GM12864 (cell line): ENCODE results near the gene CEP63.

Experiments
- DNase-seq: peaks from one replicate; pipeline ENCODE4 v3.0.0-alpha.2; 2011; ENCODE audit warnings: low read depth
- H3K4me3 ChIP-seq: 2 replicates; pipeline ENCODE4 v1.5.1; 2011; ENCODE audit warnings: mild to moderate bottlenecking, low read depth, low read length, control low read depth
- CTCF ChIP-seq: IDR thresholded peaks from 2 replicates; pipeline ENCODE4 v1.5.1; 2011; ENCODE audit warnings: low read depth, mild to moderate bottlenecking, moderate library complexity, low read length, control low read depth, inconsistent platforms; ENCODE audit errors: missing control alignments

CEP63 gene

GRCh38 chr3:134527037-134527436, 41.2 kb downstream of the CEP63 start:
- no peak overlapping the region for H3K4me3 ChIP-seq
- peak; percentile 53 for TF ChIP-seq CTCF
- DNase-seq = no peak

DNA sequence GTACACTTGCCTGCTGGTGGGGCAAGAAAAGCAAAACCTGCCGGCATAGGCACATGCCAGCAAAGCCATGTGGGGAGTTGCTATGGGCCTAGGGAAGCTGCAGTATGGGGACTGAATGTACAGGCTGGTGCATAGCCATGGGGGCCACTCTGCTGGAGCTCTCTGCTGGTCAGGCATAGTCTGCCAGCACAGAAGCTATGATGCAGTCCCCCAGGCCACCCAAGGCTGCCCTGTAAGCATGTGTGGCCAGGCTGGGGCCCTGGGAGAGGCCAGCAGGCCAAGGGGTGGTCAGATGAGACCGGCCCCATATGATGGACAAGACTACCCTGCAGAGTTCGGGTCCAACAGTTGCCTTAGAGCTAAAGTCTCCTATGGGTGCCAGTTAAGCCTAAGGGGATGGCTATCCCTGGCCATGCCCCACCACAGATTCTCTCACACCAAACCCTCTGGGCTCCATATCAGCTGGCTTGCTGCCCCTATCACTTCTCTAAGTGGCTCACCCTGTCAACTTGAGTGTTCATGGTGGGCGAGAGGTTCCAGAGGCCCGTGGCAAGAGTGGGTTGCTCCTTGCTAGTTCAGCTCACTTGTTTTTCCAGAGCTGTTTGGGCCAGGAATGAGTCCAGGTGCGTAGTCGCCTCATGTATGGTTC, 41.8 kb downstream of the CEP63 start:
- no peak for DNase-seq
- TF ChIP-seq CTCF = no peak
- H3K4me3 ChIP-seq = no peak overlapping the region

DNA sequence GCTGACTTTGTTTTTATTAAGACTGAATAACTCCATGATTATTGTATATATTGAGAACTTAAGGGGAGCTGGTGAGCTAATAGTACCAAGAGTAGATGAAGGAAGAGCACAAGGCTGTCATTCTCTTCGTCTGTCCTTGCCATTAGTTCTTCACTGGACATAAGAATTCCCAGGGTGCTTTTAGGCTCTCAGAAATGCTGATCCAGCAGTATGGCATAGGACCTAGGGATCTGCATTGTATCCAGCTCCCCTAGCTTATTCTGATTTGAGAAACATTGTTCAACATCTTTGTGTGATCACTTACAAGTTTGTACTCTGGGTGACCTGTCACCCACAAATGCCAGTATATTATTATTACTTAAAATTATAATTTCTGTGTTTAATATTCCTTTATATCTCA, 47.6 kb downstream of the CEP63 start:
- no peak for DNase-seq
- no peak for TF ChIP-seq CTCF
- no peak overlapping the region for H3K4me3 ChIP-seq

- TF ChIP-seq CTCF = no peak
- no peak for DNase-seq
- no peak overlapping the region for H3K4me3 ChIP-seq
Measured at GRCh38 chr3:134535186-134535970, 49.5 kb downstream of the CEP63 start.

DNA sequence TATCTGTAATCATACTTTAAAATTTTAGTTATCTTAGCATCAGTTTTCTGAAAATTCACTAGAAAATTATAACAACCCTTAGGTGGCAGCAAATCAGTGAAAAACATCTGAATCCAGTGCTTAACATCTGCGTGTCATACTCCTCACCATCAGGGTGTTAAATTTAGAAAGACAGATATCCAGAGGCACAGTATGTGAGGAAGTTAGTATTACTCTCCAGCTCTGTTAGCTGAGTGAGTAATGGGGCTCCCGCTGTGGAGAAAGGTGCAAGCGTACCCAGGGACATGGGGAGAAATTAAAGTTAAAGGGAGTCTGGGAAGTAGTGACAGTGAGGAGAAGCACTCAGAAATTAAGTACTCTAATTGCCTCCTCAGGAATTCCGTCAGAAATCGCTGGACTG, 50.9 kb downstream of the CEP63 start:
- TF ChIP-seq CTCF = no peak
- H3K4me3 ChIP-seq = no peak overlapping the region
- no peak for DNase-seq

DNA sequence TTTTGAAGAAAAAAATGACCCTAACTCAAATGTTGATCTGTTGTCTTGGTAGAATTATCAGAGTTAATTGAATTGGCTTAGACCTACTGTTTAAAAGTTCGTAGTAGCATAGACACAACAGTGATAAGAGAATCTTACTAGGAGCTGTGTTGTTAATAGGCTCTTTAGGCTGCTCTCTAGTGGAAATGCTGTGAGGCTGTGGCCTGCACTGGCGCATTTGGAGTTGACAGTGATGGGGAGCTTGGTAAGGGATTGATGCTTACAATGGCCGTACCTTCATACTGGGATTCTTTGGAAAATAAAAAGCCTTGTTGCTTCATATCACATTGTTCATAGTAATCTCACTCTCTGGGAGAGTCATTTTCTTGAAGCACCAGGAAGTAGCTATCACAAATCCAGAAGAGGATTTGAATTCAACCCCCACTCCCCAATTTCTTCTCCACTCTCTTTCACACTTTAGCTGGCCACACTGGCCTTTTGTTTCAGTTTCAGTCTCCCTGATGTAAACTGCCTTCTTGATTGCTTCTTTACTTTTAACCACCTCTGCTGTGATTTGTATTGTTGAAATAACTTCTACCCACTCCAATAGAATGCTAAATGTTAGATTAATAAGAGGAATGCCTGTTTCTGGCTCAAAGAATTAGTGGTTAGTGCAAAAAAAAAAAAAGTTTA, 56.6 kb downstream of the CEP63 start:
- TF ChIP-seq CTCF = no peak
- H3K4me3 ChIP-seq = no peak overlapping the region
- DNase-seq = no peak
